GM18520 (cell line): Measurements from ENCODE around the gene CYP4X1.
"Not testable (repeated sequence)": the region's sequence is repeated elsewhere in the genome, so short reads cannot be mapped to it uniquely, and the experiment has no call there.

ENCODE experiments used
- ATAC-seq: cut with Tn5 transposase; IDR thresholded peaks from one replicate; pipeline ENCODE4 v1.9.1; 2021; ENCODE audit not compliant: unreplicated experiment

Gene CYP4X1

GRCh38 chr1:47069509-47069908, 46.0 kb downstream of the CYP4X1 start:
- ATAC-seq = not testable (repeated sequence)

GRCh38 chr1:47089356-47089755, 65.9 kb downstream of the CYP4X1 start:
- not testable (repeated sequence) for ATAC-seq

- ATAC-seq = not testable (repeated sequence)
Observed at GRCh38 chr1:47091476-47091875, 68.0 kb downstream of the CYP4X1 start.
